Fibroblast of the aortic adventitia (primary cell): Measurements from ENCODE around the gene CDH23. TPM values are rescaled to one million over a fixed set of nuclear protein-coding genes. Genes with fewer than 3 reads are reported as not detected.

Experiments
- DNase-seq: peaks from one replicate; pipeline ENCODE4 v3.0.0-alpha.2; 2010; ENCODE audit warnings: low read depth
- H3K4me3 ChIP-seq: 2 replicates; pipeline ENCODE4 v1.5.1; 2011; ENCODE audit warnings: low read depth, mild to moderate bottlenecking, control low read depth, low read length, moderate library complexity
- CTCF ChIP-seq: IDR thresholded peaks from 2 replicates; pipeline ENCODE4 v1.5.1; 2011; ENCODE audit warnings: mild to moderate bottlenecking, low read length, control low read depth, inconsistent platforms; ENCODE audit not compliant: insufficient read depth
- total RNA-seq: library from RNA; depleted of rRNA; stranded (reverse); fragments of >200 nt; gene quantifications from 2 replicates; pipeline ENCODE4 v1.2.3, GENCODE V29; 2012; ENCODE audit warnings: low replicate concordance

Gene CDH23
- total RNA-seq, 1 donor = 0.27 TPM

- no peak overlapping the region for H3K4me3 ChIP-seq
- DNase-seq = no peak
- TF ChIP-seq CTCF = no peak
Observed at GRCh38 chr10:71606257-71607081, 209.7 kb downstream of the CDH23 start.

- TF ChIP-seq CTCF = no peak
- DNase-seq = no peak
- H3K4me3 ChIP-seq = no peak overlapping the region
Observed at GRCh38 chr10:71607082-71607443, 210.3 kb downstream of the CDH23 start.

GRCh38 chr10:71608819-71609768 is 212.4 kb downstream of the CDH23 start:
- TF ChIP-seq CTCF = peak; percentile 88
- DNase-seq = peak; percentile 69

GRCh38 chr10:71610651-71611050 is 213.9 kb downstream of the CDH23 start:
- no peak for DNase-seq
- TF ChIP-seq CTCF = no peak
- H3K4me3 ChIP-seq = no peak overlapping the region

More at GRCh38 chr10:71608819-71609768, 212.4 kb downstream of the CDH23 start:
- H3K4me3 ChIP-seq = no peak overlapping the region

GRCh38 chr10:71611131-71611530 is 214.4 kb downstream of the CDH23 start:
- no peak overlapping the region for H3K4me3 ChIP-seq
- TF ChIP-seq CTCF = no peak
- no peak for DNase-seq

GRCh38 chr10:71611709-71612422 is 215.1 kb downstream of the CDH23 start:
- H3K4me3 ChIP-seq = no peak overlapping the region
- no peak for DNase-seq
- TF ChIP-seq CTCF = no peak
